GM12891 (cell line): ENCODE results near the gene DCAF7.

ENCODE experiments used
- PAX5 ChIP-seq: IDR thresholded peaks from 2 replicates; pipeline ENCODE4 v1.6.1; 2011; ENCODE audit warnings: low read length, moderate library complexity, mild to moderate bottlenecking; ENCODE audit not compliant: insufficient read depth, severe bottlenecking
- POLR2A ChIP-seq: IDR thresholded peaks from 2 replicates; pipeline ENCODE4 v1.6.1; 2011; ENCODE audit warnings: low read depth, low read length, control low read depth
- POLR2AphosphoS5 ChIP-seq: IDR thresholded peaks from 2 replicates; pipeline ENCODE4 v1.6.1; 2011; ENCODE audit warnings: low read depth, low read length, control low read depth
- SPI1 ChIP-seq: IDR thresholded peaks from 2 replicates; pipeline ENCODE4 v1.6.1; 2011; ENCODE audit warnings: low read depth, low read length, control low read depth
- TAF1 ChIP-seq: IDR thresholded peaks from 2 replicates; pipeline ENCODE4 v1.6.1; 2011; ENCODE audit warnings: low read depth, low read length, control low read depth

DNA sequence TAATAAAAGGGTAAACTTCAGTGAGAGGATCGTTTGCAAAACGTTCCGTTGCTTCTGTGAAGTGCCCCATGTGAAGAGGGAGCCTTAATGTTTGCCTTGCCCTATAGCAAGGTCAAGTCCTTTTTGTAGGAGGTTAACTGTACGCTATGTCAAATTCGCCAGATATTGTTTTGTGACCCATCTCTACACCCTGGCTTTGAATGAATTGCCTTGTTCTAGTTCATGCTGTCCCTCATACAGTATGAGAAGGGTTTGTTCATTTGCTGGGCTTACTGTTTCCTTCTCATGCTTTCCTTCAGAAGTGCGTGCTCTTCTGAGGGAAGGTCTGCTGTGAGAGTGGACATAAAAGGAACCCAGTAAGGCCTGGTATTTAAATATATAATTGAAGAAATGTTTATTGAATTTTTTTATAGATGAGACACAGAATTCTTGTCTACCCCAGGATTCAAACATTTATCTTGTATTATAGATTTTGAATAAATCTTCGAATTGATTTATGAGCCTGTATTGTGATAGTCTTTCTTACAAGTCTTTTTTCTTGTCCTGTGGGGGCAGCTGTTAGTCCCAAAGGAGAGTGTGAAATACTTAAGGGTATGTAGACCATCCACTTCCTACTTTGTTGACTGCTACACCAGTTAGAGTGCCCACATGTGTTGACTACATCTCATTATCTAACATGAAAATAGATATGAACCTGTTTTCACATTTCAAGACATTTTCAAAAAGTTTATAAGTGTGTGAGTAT lies 73.7 kb downstream of the DCAF7 start:
- no peak for TF ChIP-seq TAF1
- peak; percentile 32 for TF ChIP-seq SPI1
- TF ChIP-seq POLR2A = no peak
- no peak for TF ChIP-seq POLR2AphosphoS5
- TF ChIP-seq PAX5 = no peak
